Right lobe of liver (tissue), 4 donors: ENCODE measurements around the gene MCM3AP.

Experiments used
- POLR2A ChIP-seq: fragments of 450-650 bp; IDR thresholded peaks from one replicate; pipeline ENCODE4 v1.6.1; 2017; ENCODE audit warnings: antibody characterized with exemption, mild to moderate bottlenecking
- TF ChIP-seq, protein P1 (sequence below), 4 donors: fragments of 200-600 bp in 3 of 4; fragments of 450-650 bp in 1 of 4; IDR thresholded peaks; one replicate each; pipeline versions ENCODE4 v1.5.1 to v1.8.0; 2016 to 2022; ENCODE audit warnings: antibody characterized with exemption in 4 of 4, mild to moderate bottlenecking in 2 of 4
- donor health status: DM: no; HTN: no; CAD: no.
- donor health status: DM: no; HTN: no; CAD: no.
- donor health status: DM: no; HTN: yes; CAD: no.

GRCh38 chr21:46220847-46221246, 64.6 kb downstream of the MCM3AP start:
- TF ChIP-seq, protein P1, sequence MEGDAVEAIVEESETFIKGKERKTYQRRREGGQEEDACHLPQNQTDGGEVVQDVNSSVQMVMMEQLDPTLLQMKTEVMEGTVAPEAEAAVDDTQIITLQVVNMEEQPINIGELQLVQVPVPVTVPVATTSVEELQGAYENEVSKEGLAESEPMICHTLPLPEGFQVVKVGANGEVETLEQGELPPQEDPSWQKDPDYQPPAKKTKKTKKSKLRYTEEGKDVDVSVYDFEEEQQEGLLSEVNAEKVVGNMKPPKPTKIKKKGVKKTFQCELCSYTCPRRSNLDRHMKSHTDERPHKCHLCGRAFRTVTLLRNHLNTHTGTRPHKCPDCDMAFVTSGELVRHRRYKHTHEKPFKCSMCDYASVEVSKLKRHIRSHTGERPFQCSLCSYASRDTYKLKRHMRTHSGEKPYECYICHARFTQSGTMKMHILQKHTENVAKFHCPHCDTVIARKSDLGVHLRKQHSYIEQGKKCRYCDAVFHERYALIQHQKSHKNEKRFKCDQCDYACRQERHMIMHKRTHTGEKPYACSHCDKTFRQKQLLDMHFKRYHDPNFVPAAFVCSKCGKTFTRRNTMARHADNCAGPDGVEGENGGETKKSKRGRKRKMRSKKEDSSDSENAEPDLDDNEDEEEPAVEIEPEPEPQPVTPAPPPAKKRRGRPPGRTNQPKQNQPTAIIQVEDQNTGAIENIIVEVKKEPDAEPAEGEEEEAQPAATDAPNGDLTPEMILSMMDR (IDR thresholded peaks at IDR 0.05), result no peak
- no peak for TF ChIP-seq POLR2A
